ENCODE data around the gene SIRPD. TPM values are rescaled to one million over a fixed set of nuclear protein-coding genes. Genes with fewer than 3 reads are reported as not detected.

SIRPD gene
- total and polyA plus RNA-seq, 2 of the 8 experiments (the other 6 are each of a cell fraction or from before 2014, with no cell fraction given): not detected

DNA sequence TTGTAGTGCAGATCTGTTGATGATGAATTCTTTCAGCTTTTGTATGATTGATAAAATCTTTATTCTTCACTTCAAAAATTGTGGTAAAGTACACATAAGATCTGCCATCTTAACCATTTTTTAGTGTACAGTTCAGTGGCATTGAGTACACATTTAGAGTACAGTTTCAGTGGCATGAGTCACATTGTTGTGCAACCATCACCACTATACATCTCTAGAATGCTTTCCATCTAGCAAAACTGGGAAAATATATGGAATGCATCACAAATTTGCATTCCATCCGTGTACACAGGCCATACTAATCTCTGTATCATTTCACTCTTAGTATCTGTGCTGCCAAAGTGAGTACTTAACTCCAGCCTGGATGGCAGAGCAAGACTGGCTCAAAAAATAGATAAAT is 28.7 kb downstream of the SIRPD start (continued):
- TF ChIP-seq RBBP5 (IDR thresholded peaks at IDR 0.05; ENCODE audit: borderline replicate concordance, low read depth, low read length) (no peak), TBP (IDR thresholded peaks at IDR 0.05; ENCODE audit: low read depth, low read length) (no peak), RAD21 (IDR thresholded peaks at IDR 0.05 in 1 of 2, conservative IDR thresholded peaks at IDR 0.05 in 1 of 2; ENCODE audit: low read depth in 2 of 2, low read length in 2 of 2) (no peak)

Measured in H1 (cell line).